CD1c-positive myeloid dendritic cell (primary cell): ENCODE data around the gene ZC3H6.
"Not testable (repeated sequence)": the region's sequence is repeated elsewhere in the genome, so short reads cannot be mapped to it uniquely, and the experiment has no call there.

Experiments used
- DNase-seq: peaks from one replicate; pipeline ENCODE4 v3.0.0-alpha.2; 2016; ENCODE audit errors: extremely low spot score

ZC3H6 gene

DNA sequence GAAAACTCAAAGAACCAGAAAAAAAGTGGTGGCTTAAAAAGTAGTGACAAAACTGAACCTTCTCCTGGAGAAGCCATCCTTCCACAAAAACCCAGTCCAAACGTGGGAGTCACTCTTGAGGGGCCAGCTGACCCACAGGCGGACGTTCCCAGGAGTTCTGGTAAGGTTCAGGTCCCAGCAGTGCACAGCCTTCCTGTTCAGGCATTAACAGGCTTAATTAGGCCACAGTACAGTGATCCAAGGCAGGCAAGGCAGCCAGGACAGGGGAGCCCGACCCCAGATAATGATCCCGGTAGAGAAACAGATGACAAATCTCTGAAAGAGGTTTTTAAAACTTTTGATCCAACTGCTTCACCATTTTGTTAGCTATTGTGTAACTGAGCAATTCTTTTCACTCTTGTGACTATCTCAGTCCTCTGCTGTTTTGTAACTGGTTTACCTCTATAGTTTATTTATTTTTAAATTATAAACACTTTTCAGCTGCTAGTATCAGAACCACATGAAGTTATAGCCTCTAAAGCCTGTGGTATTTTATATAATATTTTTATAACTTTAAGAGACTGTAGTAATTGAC is 56.8 kb downstream of the ZC3H6 start:
- DNase-seq, result no peak

DNA sequence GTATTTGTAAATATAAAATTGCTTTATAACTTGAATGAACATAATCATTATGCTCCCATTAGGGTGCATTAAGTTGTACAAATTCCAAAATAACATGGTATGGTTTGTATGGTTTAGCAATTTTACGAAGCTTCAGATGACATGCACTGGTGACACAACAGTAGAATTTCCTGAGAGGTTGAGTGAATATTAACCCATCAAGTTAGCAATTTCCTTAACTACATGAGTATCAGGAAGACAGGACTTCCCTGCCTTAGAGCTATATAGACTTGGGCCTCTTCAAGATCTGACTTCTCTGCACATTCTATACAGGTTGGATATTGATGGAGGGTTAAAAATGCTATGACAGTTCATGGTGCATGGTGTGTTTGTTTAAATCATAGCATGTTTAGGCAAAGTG is 60.2 kb downstream of the ZC3H6 start:
- no peak for DNase-seq

DNA sequence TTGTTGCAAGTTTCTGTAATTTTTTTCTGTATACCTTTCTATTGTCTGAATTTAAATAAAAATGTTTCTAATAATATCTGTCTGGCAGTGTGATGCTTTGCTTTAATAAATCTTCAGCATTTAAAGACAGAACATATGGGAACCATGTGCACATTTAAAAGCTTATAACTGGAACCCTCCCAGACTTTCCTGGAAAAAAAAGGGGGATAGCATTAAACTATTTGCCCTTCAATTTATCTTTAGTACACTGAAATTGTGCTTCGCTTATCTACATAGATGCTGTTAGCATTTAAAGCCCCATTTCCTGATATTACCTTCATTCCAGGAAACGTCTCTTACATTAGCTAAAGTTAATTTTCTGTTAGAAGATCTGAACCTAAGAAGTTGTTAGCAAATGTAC is 64.6 kb downstream of the ZC3H6 start:
- DNase-seq, result no peak

- no peak for DNase-seq
Measured at GRCh38 chr2:112340475-112341267, 65.3 kb downstream of the ZC3H6 start.

DNA sequence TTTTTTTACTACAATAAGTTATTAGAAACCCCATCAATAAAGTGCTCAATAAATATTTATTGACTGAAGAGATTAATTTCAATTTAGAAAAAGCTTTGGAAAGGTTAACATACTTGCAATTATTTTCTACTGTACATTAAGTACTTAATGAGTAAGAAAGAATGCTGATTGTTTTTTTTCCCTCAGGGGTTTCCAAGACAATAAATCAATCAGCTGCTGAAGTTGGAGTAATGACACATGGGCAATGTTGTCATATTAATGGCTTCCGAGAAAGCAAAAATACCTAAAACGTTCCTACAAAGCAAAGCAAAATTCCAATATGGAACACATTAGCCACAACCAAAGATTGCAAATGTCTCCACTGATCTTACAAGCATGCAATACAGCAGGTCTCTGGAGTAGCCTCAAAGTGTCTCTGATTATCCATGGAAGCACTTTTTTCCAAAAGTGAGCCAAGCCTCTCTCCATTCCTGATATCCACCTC is 66.7 kb downstream of the ZC3H6 start:
- no peak for DNase-seq

DNA sequence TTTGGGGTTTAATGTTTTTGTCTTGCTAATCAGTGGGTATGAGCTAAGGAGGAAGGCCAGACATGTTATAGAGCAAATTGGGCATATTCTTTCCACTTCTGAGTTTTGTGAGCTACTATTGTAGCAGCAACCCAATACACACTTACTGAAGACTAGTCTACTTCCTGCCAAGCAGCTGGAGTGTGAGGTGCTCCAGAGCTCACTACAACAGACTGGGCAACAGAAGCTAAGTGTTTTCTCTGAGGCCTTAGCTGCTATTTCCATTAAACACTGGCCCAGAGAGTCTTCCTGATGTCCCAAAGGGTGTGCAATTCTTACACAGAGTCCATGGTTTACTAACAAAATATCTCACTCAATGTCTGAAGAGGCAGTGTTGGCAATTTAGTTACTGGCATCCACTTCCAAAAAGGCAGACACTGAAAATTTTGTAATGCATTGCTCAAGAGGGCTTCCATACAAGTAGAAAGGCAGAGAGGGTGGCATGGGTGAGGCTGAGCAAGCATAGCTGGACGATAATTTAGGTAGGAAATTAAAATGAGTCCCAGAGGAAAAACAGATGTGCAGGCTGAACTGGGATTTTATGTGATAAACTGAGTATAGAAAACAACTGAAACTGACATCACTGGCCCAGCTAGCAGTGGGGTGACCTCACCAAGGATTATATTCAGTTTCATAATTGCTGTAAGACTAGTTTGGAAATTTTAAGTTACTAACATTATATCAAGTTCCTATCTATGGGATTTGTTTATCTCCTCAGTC is 68.6 kb downstream of the ZC3H6 start:
- no peak for DNase-seq

GRCh38 chr2:112345030-112346027 is 69.9 kb downstream of the ZC3H6 start:
- no peak for DNase-seq

- DNase-seq, result not testable (repeated sequence)
Measured at GRCh38 chr2:112352292-112352691, 76.9 kb downstream of the ZC3H6 start.

GRCh38 chr2:112352809-112353603 is 77.6 kb downstream of the ZC3H6 start:
- DNase-seq, result not testable (repeated sequence)

DNA sequence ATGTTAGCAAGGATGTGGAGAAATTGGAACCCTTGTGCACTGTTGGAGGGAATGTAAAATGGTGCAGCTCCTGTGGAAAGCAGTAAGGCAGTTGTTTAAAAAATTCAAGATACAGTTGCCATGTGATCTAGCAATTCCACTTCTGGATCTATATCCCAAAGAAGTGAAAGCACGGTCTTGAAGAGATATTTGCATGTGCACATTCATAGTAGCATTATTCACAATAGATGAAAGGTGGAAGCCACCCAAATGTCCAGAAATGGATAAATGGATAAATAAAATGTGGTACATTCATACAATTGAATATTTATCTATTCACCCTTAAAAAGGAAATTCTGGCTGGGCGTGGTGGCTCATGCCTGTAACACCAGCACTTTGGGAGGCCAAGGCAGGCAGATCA is 78.9 kb downstream of the ZC3H6 start:
- not testable (repeated sequence) for DNase-seq

GRCh38 chr2:112360055-112360454 is 84.7 kb downstream of the ZC3H6 start:
- not testable (repeated sequence) for DNase-seq
